Measurements from ENCODE around the gene RIN3. TPM values are rescaled to one million over a fixed set of nuclear protein-coding genes. Genes with fewer than 3 reads are reported as not detected.

RIN3 gene
- total RNA-seq, 1 experiment from 2014 or later, result 4.8 TPM

GRCh38 chr14:92519246-92520101, 5.9 kb downstream of the RIN3 start:
- Histone ChIP-seq H3K4me3 (ENCODE audit: low read length) (no peak overlapping the region), H3K79me2 (ENCODE audit: low read length) (peaks cover 17% of the 10 kb centered on the region), H3K36me3 (ENCODE audit: low read depth, low read length) (no peaks in the 10 kb centered on the region), H2AFZ (ENCODE audit: low read length) (no peak overlapping the region), H3K27me3 (ENCODE audit: low read length) (no peaks in the 10 kb centered on the region), H3K9me3 (ENCODE audit: low read length) (no peaks in the 10 kb centered on the region), H3K9me2 (replicated peaks; ENCODE audit: low read length) (no peaks in the 10 kb centered on the region), H3F3A (ENCODE audit: low read length, unreplicated experiment) (no peaks in the 10 kb centered on the region), H3K4me2 (ENCODE audit: low read length) (no peak overlapping the region), H3K4me1 (ENCODE audit: insufficient read depth, low read length) (peaks cover 2% of the 10 kb centered on the region; the same call in 1 of the 2 replicates), H4K20me1 (ENCODE audit: low read length) (no peaks in the 10 kb centered on the region), H3K27ac (ENCODE audit: low read length) (no peak overlapping the region), H3K9ac (ENCODE audit: low read length) (no peak overlapping the region)
- DNase-seq (no peak), ATAC-seq (no peak)
- TF ChIP-seq, protein P1, sequence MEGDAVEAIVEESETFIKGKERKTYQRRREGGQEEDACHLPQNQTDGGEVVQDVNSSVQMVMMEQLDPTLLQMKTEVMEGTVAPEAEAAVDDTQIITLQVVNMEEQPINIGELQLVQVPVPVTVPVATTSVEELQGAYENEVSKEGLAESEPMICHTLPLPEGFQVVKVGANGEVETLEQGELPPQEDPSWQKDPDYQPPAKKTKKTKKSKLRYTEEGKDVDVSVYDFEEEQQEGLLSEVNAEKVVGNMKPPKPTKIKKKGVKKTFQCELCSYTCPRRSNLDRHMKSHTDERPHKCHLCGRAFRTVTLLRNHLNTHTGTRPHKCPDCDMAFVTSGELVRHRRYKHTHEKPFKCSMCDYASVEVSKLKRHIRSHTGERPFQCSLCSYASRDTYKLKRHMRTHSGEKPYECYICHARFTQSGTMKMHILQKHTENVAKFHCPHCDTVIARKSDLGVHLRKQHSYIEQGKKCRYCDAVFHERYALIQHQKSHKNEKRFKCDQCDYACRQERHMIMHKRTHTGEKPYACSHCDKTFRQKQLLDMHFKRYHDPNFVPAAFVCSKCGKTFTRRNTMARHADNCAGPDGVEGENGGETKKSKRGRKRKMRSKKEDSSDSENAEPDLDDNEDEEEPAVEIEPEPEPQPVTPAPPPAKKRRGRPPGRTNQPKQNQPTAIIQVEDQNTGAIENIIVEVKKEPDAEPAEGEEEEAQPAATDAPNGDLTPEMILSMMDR (conservative IDR thresholded peaks at IDR 0.05; ENCODE audit: low read depth, low read length), result no peak
- TF ChIP-seq EZH2 (IDR thresholded peaks at IDR 0.05; ENCODE audit: low read length, unreplicated experiment) (no peak), EZH2phosphoT487 (IDR thresholded peaks at IDR 0.05; ENCODE audit: borderline replicate concordance, low read length) (no peak)
- intact Hi-C loops (cut with micrococcal nuclease), result no loop called here
- CTCF ChIA-PET, result no interaction called here
- POLR2A ChIA-PET (ENCODE audit: unreplicated experiment), result no interaction called here
- BruUV-seq (replicated peaks), result no TSS peak

- no peak for TF ChIP-seq EZH2phosphoT487 (IDR thresholded peaks at IDR 0.05; ENCODE audit: borderline replicate concordance, low read length)
- TF ChIP-seq, protein P1 (conservative IDR thresholded peaks at IDR 0.05; ENCODE audit: low read depth, low read length), result no peak
- Histone ChIP-seq H3K9me2 (replicated peaks; ENCODE audit: low read length) (no peaks in the 10 kb centered on the region), H3K9me3 (ENCODE audit: low read length) (no peaks in the 10 kb centered on the region), H3K4me3 (ENCODE audit: low read length) (no peak overlapping the region), H2AFZ (ENCODE audit: low read length) (no peak overlapping the region), H3K4me2 (ENCODE audit: low read length) (no peak overlapping the region), H3K79me2 (ENCODE audit: low read length) (peaks cover 8% of the 10 kb centered on the region), H3K9ac (ENCODE audit: low read length) (no peak overlapping the region), H3K27me3 (ENCODE audit: low read length) (no peaks in the 10 kb centered on the region), H4K20me1 (ENCODE audit: low read length) (no peaks in the 10 kb centered on the region), H3K36me3 (ENCODE audit: low read depth, low read length) (no peaks in the 10 kb centered on the region), H3K27ac (ENCODE audit: low read length) (no peak overlapping the region), H3F3A (ENCODE audit: low read length, unreplicated experiment) (no peaks in the 10 kb centered on the region), H3K4me1 (ENCODE audit: insufficient read depth, low read length) (no peaks in the 10 kb centered on the region)
- CTCF ChIA-PET, result no interaction called here
- POLR2A ChIA-PET (ENCODE audit: unreplicated experiment), result no interaction called here
- ATAC-seq (no peak), DNase-seq (no peak)
- intact Hi-C loops (cut with micrococcal nuclease), result no loop called here
- no TSS peak for BruUV-seq (replicated peaks)
Observed at GRCh38 chr14:92520102-92521057, 6.8 kb downstream of the RIN3 start.

All from PC-3 (cell line).